AG04449 (cell line): Measurements from ENCODE around the gene CDC42SE2.
A peak's percentile ranks its signal among the peaks of the same experiment; 100 is the strongest.
"Not testable (repeated sequence)": the region's sequence is repeated elsewhere in the genome, so short reads cannot be mapped to it uniquely, and the experiment has no call there.

Experiments used
- CTCF ChIA-PET: fragments of 350-600 bp; formaldehyde crosslinking; extraction: SDS; loops from one replicate; lab custom pipeline; 2021; ENCODE audit warnings: antibody characterized with exemption; lab: Yijun Ruan, JAX
- POLR2A ChIA-PET: fragments of 400-600, 350-600 bp; formaldehyde crosslinking; extraction: SDS; loops from one replicate; lab custom pipeline; 2020; ENCODE audit warnings: antibody characterized with exemption, inconsistent platforms; lab: Yijun Ruan, JAX
- DNase-seq: peaks from one replicate; pipeline ENCODE4 v3.0.0-alpha.2; 2010; ENCODE audit warnings: low read depth, low spot score
- H3K4me3 ChIP-seq: 2 replicates; pipeline ENCODE4 v1.5.1; 2011; ENCODE audit warnings: low read depth, mild to moderate bottlenecking, control low read depth, low read length
- TF ChIP-seq, protein P1 (sequence below): IDR thresholded peaks from one replicate; pipeline ENCODE4 v1.5.1; 2011; ENCODE audit warnings: mild to moderate bottlenecking, moderate library complexity, low read length, control low read depth, inconsistent platforms; ENCODE audit not compliant: insufficient read depth; ENCODE audit errors: missing control alignments

CDC42SE2 gene

DNA sequence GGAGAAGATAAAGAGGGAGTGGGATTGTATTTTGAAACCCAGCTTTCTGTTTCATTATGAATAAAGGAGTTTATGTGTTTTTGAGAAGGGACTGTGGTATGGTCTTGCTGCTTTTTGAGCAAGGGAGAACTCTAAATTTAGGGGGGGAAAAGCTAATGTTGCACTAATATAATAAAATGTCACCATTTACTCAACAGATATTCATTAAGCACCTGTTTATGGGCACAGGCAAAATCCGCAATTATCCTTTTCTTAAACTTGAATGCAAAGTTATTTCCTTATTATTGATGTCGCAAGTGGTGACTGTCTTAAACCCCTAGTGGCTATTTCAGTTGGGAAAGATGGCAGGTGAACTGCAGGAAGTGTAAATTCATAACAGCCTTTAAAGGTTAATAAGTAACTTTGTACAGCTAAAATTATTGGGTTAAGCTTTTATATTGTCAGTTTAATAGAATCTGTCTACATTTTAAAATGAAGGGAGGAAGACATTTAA is 1.5 kb downstream of the CDC42SE2 start:
- DNase-seq: no peak
- ChIA-PET POLR2A (no interaction called here), CTCF (interaction anchor here (0.9 to 2.8 kb wide), 6 partner anchors 9 to 146 kb away, joined by 3 to 9 read pairs (median 4); no protein-coding TSS in a partner anchor)
- TF ChIP-seq, protein P1, sequence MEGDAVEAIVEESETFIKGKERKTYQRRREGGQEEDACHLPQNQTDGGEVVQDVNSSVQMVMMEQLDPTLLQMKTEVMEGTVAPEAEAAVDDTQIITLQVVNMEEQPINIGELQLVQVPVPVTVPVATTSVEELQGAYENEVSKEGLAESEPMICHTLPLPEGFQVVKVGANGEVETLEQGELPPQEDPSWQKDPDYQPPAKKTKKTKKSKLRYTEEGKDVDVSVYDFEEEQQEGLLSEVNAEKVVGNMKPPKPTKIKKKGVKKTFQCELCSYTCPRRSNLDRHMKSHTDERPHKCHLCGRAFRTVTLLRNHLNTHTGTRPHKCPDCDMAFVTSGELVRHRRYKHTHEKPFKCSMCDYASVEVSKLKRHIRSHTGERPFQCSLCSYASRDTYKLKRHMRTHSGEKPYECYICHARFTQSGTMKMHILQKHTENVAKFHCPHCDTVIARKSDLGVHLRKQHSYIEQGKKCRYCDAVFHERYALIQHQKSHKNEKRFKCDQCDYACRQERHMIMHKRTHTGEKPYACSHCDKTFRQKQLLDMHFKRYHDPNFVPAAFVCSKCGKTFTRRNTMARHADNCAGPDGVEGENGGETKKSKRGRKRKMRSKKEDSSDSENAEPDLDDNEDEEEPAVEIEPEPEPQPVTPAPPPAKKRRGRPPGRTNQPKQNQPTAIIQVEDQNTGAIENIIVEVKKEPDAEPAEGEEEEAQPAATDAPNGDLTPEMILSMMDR: no peak
- peak overlapping the region; percentile 88 for H3K4me3 ChIP-seq

DNA sequence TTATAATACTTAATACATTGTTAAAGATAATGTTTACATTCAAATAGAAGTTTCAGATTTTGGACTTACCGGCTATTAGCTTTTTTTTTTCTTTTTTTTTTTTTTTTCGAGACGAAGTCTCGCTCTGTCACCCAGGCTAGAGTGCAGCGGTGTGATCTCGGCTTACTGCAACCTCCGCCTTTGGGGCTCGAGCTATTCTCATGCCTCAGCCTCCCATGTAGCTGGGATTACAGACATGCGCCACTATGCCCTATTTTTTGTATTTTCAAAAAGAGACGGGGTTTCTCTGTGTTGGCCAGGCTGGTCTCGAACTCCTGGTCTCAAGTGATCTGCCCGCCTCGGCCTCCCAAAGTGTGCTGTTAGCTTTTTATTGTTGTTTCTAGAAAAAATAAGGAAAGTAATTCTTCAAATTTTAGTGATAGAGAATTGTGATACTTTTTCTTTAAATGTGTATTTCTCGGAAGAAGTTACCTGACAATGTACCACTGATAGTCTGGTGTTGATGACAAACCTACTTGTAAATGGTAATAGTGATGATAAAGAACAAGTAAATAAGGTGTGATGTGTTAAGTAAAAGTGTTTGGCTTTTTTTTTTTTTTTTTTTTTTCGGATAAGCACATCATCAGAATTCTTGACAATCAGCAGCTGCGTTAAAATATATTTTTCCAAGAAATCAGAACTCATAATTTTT is 2.7 kb downstream of the CDC42SE2 start:
- H3K4me3 ChIP-seq: no peak overlapping the region
- ChIA-PET POLR2A (no interaction called here), CTCF (interaction anchor here (1.1 to 2.8 kb wide), 4 partner anchors 11 to 158 kb away, joined by 3 to 8 read pairs (median 3); no protein-coding TSS in a partner anchor)
- DNase-seq: no peak
- TF ChIP-seq, protein P1: no peak

DNA sequence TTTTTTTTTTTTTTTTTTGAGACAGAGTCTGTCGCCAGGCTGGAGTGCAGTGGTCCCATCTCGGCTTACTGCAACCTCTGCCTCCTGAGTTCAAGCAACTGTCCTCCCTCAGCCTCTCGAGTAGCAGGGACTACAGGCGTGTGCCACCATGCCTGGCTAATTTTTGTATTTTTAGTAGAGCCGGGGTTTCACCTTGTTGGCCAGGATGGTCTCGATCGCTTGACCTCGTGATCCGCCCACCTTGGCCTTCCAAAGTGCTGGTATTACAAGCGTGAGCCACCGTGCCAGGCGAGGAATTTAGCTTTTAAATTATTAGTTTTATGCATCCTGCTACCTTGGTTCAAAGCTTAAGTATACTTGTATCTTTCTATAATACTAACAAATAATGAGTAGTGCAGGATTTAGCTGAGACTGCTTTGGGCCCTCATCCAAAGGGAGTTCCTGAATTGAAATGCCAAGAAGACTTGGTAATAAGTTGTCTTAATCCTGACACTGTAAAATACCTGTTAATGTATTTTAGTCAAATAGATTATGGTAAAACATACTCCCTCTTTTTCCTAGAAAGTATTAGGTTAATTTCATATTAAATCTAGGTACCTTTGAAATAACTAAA is 5.0 kb downstream of the CDC42SE2 start:
- ChIA-PET CTCF (interaction anchor here (1.1 kb wide), 1 partner anchor 12 kb away, joined by 3 read pairs; no protein-coding TSS in a partner anchor), POLR2A (no interaction called here)
- TF ChIP-seq, protein P1: no peak
- DNase-seq: no peak
- no peak overlapping the region for H3K4me3 ChIP-seq

DNA sequence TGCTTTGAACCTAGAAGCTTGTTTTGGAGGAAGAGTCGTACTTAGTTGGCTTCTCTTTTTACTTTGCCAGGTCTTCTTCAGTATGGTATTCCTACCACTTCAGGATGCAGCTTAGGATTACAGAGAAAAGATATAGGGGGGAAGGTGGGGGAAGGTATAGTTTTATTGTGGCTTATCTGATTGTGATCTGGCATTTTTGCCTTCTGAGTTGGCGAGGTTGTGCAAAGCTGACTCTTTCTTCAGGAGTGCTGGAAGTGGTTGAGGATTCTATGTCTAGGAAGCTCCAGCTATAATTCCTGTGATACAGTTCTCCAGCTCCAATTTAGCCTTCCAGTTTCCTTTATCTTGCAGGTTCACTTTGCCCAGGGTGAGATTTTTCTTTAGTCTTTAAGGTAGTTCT is 7.0 kb downstream of the CDC42SE2 start:
- no peak overlapping the region for H3K4me3 ChIP-seq
- no peak for DNase-seq
- POLR2A ChIA-PET: no interaction called here
- TF ChIP-seq, protein P1: no peak
- CTCF ChIA-PET: no interaction called here

DNA sequence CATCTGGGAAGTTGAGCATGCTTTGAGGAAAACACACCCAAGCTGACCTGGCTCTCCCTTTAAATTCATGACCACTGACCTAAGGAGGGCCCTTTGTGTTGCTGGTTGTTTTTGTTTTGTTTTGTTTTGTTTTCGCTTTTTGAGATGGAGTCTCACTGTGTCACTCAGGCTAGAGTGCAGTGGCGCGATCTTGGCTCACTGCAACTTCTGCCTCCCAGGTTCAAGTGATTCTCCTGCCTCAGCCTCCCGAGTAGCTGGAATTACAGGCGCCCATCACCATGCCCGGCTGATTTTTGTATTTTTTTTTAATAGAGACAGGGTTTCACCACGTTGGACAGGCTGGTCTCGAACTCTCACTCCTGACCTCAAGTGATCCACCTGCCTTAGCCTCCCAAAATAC is 8.0 kb downstream of the CDC42SE2 start:
- CTCF ChIA-PET, H3K4me3 ChIP-seq, DNase-seq: not testable (repeated sequence)
- POLR2A ChIA-PET: interaction anchor here (1.5 kb wide), 1 partner anchor 8 kb away, joined by 4 read pairs; the partner anchor contains the start of gene CDC42SE2

DNA sequence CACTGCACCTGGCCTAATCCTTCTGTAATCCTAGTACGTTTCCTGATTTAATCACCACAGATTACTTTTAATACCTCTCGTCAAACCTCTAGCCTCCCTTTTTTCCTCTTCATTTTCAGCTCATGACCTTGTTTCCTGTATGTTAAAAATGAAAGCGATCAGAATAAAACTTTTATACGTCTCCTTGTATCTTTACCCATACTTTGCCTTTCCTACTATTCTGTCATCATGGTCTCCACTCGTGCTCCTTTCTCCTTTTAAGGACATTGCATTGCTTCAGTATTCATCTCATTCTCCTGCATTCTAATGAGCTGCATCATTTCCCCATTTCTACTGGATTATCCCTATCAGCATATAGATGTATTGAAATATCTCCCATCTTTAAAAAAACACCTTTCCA is 8.5 kb downstream of the CDC42SE2 start:
- peak; percentile 29 for DNase-seq
- no peak overlapping the region for H3K4me3 ChIP-seq
- TF ChIP-seq, protein P1: no peak
- ChIA-PET CTCF (no interaction called here), POLR2A (interaction anchor here (1.5 kb wide), 1 partner anchor 8 kb away, joined by 4 read pairs; the partner anchor contains the start of gene CDC42SE2)
